ENCODE results near the gene C1QL4.

DNA sequence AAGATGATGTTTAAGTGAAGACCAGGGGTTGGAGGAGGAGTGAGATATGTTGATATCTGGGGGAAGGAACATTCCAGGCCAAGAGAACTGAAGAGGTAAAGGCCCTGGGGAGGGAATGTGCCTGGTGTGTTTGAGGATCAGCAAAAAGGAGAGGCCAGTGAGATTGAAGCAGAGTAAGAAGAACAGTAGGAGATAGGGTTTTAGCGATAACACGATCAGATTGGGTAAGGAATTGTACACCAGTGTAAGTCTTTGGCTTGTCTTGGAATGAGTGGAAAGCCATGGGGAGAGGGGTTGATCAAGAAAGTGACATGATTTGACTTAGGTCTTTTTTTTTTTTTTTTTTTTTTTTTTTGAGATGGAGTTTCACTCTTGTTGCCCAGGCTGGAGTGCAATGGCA lies 9.1 kb downstream of the C1QL4 start:
- TF ChIP-seq CTCF (IDR thresholded peaks at IDR 0.05) (no peak), POLR2A (IDR thresholded peaks at IDR 0.05) (no peak)
